GM19193 (cell line): ENCODE results near the gene NCKAP5.

Source experiments
- POLR2A ChIP-seq: IDR thresholded peaks from 4 replicates; pipeline ENCODE4 v1.6.1; 2011; ENCODE audit not compliant: insufficient read depth, insufficient read length; ENCODE audit errors: extremely low read depth

Gene NCKAP5

DNA sequence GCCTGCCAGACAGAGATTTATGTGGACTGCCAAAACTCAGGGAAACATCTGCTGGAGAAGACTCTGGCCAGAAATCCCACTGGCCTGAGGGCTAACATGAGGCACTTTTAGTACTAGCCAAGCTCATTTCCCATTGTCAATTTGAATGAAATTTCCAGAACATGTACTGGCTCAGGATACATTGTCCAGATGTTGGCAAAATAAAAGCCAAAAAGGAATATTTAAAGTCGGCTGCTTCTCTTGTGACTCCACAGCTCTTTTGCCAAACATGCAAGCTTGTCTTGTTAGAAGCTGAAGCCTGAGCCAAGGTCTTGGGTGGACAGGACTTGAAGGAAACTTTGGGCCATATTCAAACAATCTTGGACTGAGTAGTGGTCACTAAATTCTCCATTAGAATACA is 215.5 kb downstream of the NCKAP5 start:
- TF ChIP-seq POLR2A: no peak

DNA sequence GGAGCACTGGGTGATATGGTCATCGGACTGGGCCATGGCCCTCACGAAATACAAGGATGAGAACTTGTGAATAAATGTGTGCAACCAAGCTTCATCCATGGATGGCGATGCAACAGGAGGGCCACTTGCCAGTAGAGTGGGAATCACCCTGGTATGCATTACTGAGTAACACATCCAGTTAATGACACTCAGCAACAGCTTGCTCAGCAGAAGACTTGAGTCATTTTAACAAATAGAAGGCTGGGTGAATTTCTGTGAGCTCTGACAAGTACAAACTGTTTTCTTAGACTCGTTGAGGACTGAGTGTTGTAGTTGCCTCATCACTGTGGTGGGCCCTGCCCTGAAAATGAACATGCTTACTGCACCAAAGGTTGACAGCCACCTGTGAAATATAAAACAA is 221.6 kb downstream of the NCKAP5 start:
- TF ChIP-seq POLR2A: no peak

- no peak for TF ChIP-seq POLR2A
Measured at GRCh38 chr2:133345638-133346037, 222.6 kb downstream of the NCKAP5 start.

- no peak for TF ChIP-seq POLR2A
Measured at GRCh38 chr2:133344849-133345248, 223.4 kb downstream of the NCKAP5 start.

DNA sequence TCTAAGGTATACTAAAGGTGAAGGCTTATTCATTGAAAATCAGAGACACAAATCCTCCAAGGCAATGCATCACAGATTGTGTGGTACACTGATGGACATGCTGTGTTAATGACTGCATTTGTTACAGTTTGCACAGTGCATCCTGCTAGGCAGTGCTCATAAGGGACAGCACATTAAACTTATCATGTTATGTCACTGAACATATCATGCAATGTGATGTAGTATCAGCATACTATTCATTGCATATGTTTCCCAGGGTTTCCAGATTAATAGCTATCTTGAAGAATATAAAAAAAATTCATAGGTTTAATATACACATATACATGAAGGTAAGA is 225.3 kb downstream of the NCKAP5 start:
- no peak for TF ChIP-seq POLR2A

DNA sequence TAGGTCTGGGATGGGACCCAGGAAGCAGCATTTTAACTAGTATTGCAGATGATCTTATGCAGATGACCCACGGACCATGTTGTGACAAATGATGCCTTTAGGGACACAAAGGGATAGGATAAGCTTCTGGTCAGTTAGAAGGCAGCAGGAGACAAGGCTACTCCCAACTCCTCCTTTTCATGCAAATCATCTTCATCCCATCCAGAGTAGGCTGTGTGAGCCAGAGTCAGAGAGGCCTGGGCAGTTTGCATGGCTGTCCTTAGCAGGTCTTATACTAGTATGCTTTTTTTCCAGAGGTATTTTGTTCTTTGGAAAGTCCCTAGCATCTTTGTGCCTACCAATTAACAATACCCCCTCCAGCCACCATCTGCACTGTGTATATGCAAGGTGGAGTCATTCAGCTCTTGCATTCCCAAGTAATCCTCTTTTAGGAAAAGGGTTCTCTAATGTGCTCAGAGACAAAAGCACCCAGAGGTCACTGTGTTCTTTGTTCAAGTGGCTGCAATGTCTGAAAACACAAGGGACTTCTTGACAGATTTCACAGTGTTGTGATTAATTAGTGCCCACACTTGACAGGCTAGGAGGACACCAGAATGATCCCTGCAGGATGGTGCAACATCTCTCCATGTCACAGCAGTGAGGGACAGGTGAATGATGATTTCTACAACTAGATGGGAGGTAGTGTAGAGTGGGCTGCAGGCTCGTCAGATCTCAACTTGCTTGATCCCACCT is 225.8 kb downstream of the NCKAP5 start:
- TF ChIP-seq POLR2A: no peak

- no peak for TF ChIP-seq POLR2A
Measured at GRCh38 chr2:133341575-133341974, 226.7 kb downstream of the NCKAP5 start.

GRCh38 chr2:133338224-133338623 is 230.0 kb downstream of the NCKAP5 start:
- TF ChIP-seq POLR2A: no peak

- no peak for TF ChIP-seq POLR2A
Measured at GRCh38 chr2:133334923-133335322, 233.3 kb downstream of the NCKAP5 start.

- TF ChIP-seq POLR2A: no peak
Measured at GRCh38 chr2:133333181-133333580, 235.1 kb downstream of the NCKAP5 start.

- no peak for TF ChIP-seq POLR2A
Measured at GRCh38 chr2:133331436-133331835, 236.8 kb downstream of the NCKAP5 start.

- no peak for TF ChIP-seq POLR2A
Measured at GRCh38 chr2:133326652-133327397, 241.4 kb downstream of the NCKAP5 start.

DNA sequence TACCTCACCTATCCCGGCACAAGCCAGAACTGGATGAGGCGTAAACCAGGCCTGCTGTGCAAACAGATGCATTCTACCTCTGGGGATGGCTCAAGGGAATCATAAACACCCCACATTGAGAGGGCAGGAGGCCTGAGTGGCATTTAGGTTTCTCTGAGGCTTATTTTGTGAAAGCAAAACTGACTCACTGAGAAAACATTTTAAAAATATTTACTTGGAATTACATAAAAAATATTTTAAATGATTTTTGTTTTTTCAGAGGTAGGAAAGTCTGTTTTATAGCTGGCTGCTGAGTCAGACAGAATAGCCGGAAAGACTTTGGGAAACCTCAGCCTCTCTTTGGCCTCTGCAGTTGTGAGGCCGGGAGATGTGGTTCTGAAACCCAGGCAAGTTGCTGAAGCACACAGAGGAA is 244.1 kb downstream of the NCKAP5 start:
- no peak for TF ChIP-seq POLR2A

- TF ChIP-seq POLR2A: no peak
Measured at GRCh38 chr2:133322909-133323308, 245.4 kb downstream of the NCKAP5 start.

GRCh38 chr2:133317178-133317577 is 251.1 kb downstream of the NCKAP5 start:
- no peak for TF ChIP-seq POLR2A

- TF ChIP-seq POLR2A: no peak
Measured at GRCh38 chr2:133316557-133316956, 251.7 kb downstream of the NCKAP5 start.
